Stimulated activated naive CD8-positive, alpha-beta T cell treated with anti-CD3 and anti-CD28 coated beads, Interleukin-15, Interleukin-2, amounts not matched to agents 100 ng/mL and 50 ng/mL, for 24 hours (primary cell): Measurements from ENCODE around the gene SNCA.

Source experiments
- H3K27ac Mint-ChIP-seq: one replicate; pipeline ENCODE4 v1.8.0; 2021; ENCODE audit warnings: mild to moderate bottlenecking, mixed read lengths
- H3K27me3 Mint-ChIP-seq: one replicate; pipeline ENCODE4 v1.8.0; 2021; ENCODE audit warnings: mixed read lengths
- H3K36me3 Mint-ChIP-seq: one replicate; pipeline ENCODE4 v1.8.0; 2021; ENCODE audit warnings: low read depth, mixed read lengths
- H3K4me1 Mint-ChIP-seq: one replicate; pipeline ENCODE4 v1.8.0; 2021; ENCODE audit warnings: low read depth, mixed read lengths
- H3K4me3 Mint-ChIP-seq: one replicate; pipeline ENCODE4 v1.8.0; 2021; ENCODE audit warnings: mild to moderate bottlenecking, mixed read lengths
- H3K9me3 Mint-ChIP-seq: one replicate; pipeline ENCODE4 v1.8.0; 2021; ENCODE audit warnings: mixed read lengths

Gene SNCA

GRCh38 chr4:89674876-89675459 is 162.0 kb downstream of the SNCA start:
- no peak overlapping the region for H3K4me3 Mint-ChIP-seq
- no peaks in the 10 kb centered on the region for H3K36me3 Mint-ChIP-seq
- H3K9me3 Mint-ChIP-seq, result no peaks in the 10 kb centered on the region
- no peak overlapping the region for H3K27ac Mint-ChIP-seq
- peaks cover 5% of the 10 kb centered on the region for H3K4me1 Mint-ChIP-seq
- H3K27me3 Mint-ChIP-seq, result peaks cover 11% of the 10 kb centered on the region
